NCI-H2196 (cell line): ENCODE data around the gene PHETA1.
A peak's percentile ranks its signal among the peaks of the same experiment; 100 is the strongest.

ENCODE experiments used
- DNase-seq: peaks from one replicate; lab custom pipeline; 2025; ENCODE audit not compliant: unreplicated experiment; lab: John Stamatoyannopoulos, UW

PHETA1 gene, protein sequence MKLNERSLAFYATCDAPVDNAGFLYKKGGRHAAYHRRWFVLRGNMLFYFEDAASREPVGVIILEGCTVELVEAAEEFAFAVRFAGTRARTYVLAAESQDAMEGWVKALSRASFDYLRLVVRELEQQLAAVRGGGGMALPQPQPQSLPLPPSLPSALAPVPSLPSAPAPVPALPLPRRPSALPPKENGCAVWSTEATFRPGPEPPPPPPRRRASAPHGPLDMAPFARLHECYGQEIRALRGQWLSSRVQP

DNA sequence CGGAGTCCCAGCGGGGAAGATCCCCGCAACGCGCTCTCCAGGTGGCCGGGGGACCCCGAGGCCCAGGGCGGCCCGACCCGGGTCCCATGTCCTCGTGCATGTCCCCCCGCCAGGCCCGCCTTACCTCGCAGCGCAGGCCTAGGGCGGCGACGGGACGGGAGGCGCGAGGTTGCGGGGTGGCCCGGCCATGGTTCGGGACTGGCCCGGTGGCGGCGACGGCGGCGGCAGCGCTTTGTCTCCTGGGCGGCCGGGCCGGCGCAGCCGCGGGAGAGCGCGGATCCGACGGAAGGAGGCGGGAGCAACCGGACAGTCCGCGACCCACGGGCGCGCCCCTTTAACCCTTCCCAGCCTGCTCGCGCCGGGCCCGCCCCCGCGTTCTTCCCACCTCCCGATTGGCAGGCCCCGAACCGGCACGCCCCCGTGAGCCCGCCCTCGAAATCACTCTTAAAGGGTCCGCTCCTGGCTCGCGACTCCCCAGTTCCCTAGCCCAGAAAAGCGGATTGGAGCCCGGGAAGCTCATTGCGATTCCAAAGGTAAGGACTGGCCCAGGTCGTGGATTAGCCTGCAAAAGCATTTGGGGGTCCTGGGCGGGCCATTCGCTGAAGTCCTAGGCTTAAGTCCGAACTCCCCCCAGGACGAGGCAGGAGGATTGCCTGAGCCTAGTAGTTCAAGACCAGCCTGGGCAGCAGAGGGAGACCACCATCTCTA lies at the start of gene PHETA1:
TSS of gene PHETA1 (minus strand) at position 308 of the 708 bp plus-strand sequence. CDS start 5,668 bp downstream, outside the sequence.
- peak; percentile 81 for DNase-seq

DNA sequence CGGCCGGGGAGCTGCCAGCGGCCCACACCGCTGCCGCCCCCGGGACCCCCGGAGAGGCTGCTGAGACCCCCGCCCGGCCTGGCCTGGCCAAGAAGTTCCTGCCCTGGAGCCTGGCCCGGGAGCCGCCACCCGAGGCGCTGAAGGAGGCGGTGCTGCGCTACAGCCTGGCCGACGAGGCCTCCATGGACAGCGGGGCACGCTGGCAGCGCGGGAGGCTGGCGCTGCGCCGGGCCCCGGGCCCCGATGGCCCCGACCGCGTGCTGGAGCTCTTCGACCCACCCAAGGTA lies 49.6 kb upstream of the PHETA1 start:
- no peak for DNase-seq

GRCh38 chr12:111417784-111418593 lies 49.1 kb upstream of the PHETA1 start:
- DNase-seq = no peak

DNA sequence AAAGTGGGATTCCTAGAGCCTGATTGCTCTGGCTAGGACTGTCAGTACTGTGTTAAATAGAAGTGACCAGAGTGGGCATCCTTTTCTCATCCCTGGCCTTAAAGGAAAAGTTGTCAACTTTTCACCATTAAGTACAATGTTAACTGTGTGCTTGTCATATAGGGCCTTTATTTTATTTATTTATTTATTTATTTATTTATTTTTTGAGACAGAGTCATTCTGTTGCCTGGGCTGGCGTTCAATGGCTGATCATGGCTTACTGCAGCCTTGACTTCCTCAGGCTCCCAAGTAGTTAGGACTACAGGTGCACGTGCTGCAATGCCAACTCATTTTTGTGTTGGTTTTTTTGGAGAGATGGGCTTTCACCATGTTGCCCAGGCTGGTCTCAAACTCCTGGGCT lies 48.4 kb upstream of the PHETA1 start:
- DNase-seq = no peak

GRCh38 chr12:111414711-111415252 lies 45.9 kb upstream of the PHETA1 start:
- no peak for DNase-seq

DNA sequence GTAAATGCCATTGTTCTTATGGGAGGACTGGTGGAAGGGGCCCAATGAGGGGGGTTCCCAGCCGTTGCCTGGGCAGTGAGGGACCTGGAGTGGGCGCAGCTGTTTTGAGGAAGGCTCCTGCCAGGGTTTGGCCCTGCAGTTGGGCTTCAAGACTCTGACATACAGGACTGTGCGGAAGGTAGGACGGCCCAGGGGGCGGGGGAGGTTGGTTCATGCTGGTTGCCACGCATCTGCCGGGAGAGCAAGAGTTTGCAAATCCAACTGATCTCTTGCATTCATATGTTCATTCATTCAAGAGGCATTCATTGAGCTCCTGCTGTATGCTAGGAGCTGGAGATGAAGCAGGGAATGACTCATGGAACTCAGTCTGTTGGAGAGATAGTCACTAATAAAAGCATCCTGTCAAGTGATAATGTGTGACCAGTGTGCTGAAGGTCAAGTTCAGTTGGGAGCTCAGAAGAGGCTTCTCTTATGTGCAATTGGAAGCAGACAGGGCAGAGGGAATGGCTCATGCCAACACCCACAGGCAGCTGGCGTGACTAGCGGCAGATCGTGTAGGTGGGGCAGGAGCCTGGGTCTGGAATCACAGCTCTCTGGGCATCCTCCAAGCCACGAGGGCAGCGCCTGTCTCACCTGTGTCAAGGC lies 44.7 kb upstream of the PHETA1 start:
- DNase-seq = peak; percentile 31

- DNase-seq = no peak
Observed at GRCh38 chr12:111412830-111413441, 44.0 kb upstream of the PHETA1 start.

GRCh38 chr12:111412007-111412829 lies 43.3 kb upstream of the PHETA1 start:
- no peak for DNase-seq

- DNase-seq = no peak
Observed at GRCh38 chr12:111411185-111411764, 42.4 kb upstream of the PHETA1 start.

GRCh38 chr12:111410431-111411184 lies 41.7 kb upstream of the PHETA1 start:
- no peak for DNase-seq

DNA sequence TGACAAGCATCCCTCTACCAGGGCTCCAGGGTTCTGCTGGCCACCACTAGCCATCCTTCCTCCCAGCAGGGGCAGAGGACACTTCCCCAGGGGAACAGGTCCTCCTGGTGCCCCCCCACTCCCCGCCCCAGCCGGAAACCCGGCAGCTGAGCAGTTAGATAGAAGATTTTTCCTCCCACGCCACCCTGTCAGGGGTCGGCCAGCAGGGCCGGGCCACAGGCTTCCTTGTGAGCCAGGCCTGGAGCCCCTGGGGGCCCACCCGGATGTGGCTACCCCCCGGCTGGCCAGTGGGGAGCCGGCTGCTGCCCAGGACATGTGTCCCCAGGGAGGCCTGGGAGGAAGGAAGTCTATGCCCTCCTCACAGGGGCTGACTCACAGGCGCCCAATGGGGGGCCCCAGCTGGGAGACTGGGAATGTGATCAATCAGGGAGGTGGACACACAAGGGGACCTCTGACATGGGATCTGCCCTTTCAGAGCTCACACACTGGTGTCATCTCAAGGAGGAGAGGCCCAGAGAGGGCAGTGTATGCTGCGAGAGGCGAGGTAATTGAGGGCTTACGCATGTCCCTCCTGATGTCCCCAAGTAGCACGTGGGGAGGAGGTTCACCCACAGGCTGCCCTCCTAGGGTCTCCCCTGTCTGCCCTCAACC lies 41.0 kb upstream of the PHETA1 start:
- DNase-seq = no peak

- DNase-seq = no peak
Observed at GRCh38 chr12:111409403-111409779, 40.5 kb upstream of the PHETA1 start.

DNA sequence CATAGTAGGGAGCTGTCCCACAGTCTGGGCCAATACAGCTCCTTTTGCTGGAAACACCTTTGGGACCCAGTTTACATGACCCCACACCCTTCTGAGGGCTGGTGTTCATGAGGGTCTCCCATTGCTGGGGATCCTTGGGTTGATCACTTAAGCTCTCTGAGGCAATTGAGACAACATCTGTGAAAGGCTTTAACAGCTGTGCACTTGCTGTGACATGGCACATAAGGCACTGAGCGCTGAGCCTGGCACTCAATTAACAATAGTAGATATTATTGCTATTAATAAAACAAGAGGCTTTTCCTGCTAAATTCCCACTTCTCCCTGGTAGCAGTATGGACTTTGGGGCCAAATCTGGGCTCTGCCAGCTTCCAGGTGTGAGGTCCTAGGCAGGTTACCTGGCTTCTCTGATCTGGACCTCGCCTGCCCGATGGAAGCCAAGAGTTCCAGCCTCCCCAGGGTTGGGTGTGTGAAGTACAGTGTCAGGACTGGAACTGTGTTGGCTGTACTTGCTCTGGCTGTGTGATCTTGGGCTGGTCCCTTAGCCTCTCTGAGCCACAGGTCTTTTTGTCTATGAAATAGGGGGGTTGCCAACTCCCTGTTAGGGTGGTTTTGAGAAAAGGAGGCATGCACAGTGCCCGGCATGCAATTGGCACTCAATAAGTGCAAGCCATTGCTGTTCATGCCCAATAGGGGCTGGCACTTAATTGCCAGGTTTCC lies 39.9 kb upstream of the PHETA1 start:
- no peak for DNase-seq

- no peak for DNase-seq
Observed at GRCh38 chr12:111408116-111408440, 39.2 kb upstream of the PHETA1 start.

GRCh38 chr12:111407377-111408115 lies 38.7 kb upstream of the PHETA1 start:
- no peak for DNase-seq

DNA sequence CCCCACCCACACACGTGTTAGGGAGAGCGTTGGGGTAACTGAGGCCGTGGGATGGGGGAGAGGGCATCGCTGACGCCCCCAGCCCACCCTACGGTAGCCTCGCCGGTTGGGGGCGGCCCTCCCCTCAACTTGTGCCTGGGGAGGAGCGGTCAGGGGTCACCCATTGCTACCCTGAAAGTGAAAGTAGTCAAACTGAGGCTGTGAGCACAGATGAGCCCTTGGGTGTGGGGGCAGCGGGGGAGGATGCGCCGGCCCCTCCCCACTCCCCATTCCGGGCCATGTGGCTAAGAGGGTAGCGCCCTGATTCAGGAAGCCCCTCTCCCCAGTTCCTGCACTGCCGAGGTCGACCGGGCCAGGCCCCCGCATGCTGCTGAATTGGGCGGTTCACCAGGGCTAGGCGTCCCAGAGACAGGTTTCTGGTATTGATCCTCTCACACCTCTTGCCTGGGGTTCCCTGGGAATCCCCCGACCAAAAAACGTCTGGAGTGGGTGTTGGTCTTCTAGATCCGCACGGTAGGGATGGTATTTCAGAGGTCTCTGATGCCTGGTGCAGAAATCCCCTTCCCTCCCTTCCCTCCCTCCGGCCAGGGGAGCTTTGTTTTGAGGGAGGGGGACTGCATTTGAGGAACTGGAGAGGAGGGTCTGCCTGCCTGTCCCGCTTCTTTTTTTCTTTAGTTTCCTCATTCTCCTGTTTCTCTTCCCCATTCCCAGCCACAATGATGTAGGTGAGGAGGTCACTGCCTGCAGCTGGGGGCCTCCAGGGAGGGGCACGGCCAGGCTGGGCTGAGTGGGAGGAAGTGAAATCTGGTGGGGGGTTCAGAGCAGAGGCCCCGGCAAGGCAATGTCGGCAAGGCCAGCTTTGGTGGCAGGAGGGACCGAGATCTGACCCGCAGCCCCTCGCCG lies 37.8 kb upstream of the PHETA1 start:
- DNase-seq = no peak
